ENCODE results near the gene TFR2. TPM values are rescaled to one million over a fixed set of nuclear protein-coding genes. Genes with fewer than 3 reads are reported as not detected.

Gene TFR2
- total RNA-seq, 1 donor from 2014 or later = 0.25 TPM

- intact Hi-C loops (cut with DNase I) = no loop called here
- DNase-seq (ENCODE audit: extremely low spot score in 2 of 2) = no peak
- no peaks in the 10 kb centered on the region for H3K27me3 ChIP-seq
- H3K4me3 ChIP-seq = peak overlapping the region; percentile 35 to 41
- H3K9me3 ChIP-seq = no peaks in the 10 kb centered on the region
- TF ChIP-seq CTCF (IDR thresholded peaks at IDR 0.05) (no peak), POLR2AphosphoS5 (IDR thresholded peaks at IDR 0.05; ENCODE audit: insufficient read depth in 1 of 2, low read depth in 1 of 2) (peak in 1 of 2 donors; percentile 59), POLR2A (IDR thresholded peaks at IDR 0.05) (no peak)
- no peaks in the 10 kb centered on the region for H3K36me3 ChIP-seq
- H3K27ac ChIP-seq = peak overlapping the region; percentile 20
- H3K4me1 ChIP-seq = peaks cover 15% of the 10 kb centered on the region
Observed at GRCh38 chr7:100626530-100627237, 14.7 kb downstream of the TFR2 start.

GRCh38 chr7:100626055-100626454 lies 15.3 kb downstream of the TFR2 start:
- TF ChIP-seq CTCF (IDR thresholded peaks at IDR 0.05) = no peak
- no peak for TF ChIP-seq POLR2AphosphoS5 (IDR thresholded peaks at IDR 0.05; ENCODE audit: insufficient read depth in 1 of 2, low read depth in 1 of 2)
- TF ChIP-seq POLR2A (IDR thresholded peaks at IDR 0.05) = no peak
- H3K36me3 ChIP-seq = no peaks in the 10 kb centered on the region
- no peaks in the 10 kb centered on the region for H3K9me3 ChIP-seq
- H3K27ac ChIP-seq = peak overlapping the region; percentile 20
- no peak for DNase-seq (ENCODE audit: extremely low spot score in 2 of 2)
- peak overlapping the region; percentile 35 to 41 for H3K4me3 ChIP-seq
- intact Hi-C loops (cut with DNase I) = no loop called here
- H3K4me1 ChIP-seq = peaks cover 15% of the 10 kb centered on the region
- H3K27me3 ChIP-seq = no peaks in the 10 kb centered on the region

GRCh38 chr7:100623951-100624824 lies 17.2 kb downstream of the TFR2 start:
- no peaks in the 10 kb centered on the region for H3K9me3 ChIP-seq
- no peak overlapping the region for H3K27ac ChIP-seq
- H3K4me3 ChIP-seq = no peak overlapping the region
- intact Hi-C loops (cut with DNase I) = no loop called here
- peaks cover 15% of the 10 kb centered on the region for H3K4me1 ChIP-seq
- no peaks in the 10 kb centered on the region for H3K27me3 ChIP-seq
- H3K36me3 ChIP-seq = peaks cover 0 to 5% of the 10 kb centered on the region in 2 donors
- TF ChIP-seq POLR2A (IDR thresholded peaks at IDR 0.05) (no peak), CTCF (IDR thresholded peaks at IDR 0.05) (no peak), POLR2AphosphoS5 (IDR thresholded peaks at IDR 0.05; ENCODE audit: insufficient read depth in 1 of 2, low read depth in 1 of 2) (no peak)
- no peak for DNase-seq (ENCODE audit: extremely low spot score in 2 of 2)

GRCh38 chr7:100621554-100621953 lies 19.8 kb downstream of the TFR2 start:
- no peaks in the 10 kb centered on the region for H3K9me3 ChIP-seq
- H3K4me1 ChIP-seq = peaks cover 8% of the 10 kb centered on the region
- peaks cover 0 to 5% of the 10 kb centered on the region in 2 donors for H3K36me3 ChIP-seq
- DNase-seq (ENCODE audit: extremely low spot score in 2 of 2) = no peak
- TF ChIP-seq CTCF (IDR thresholded peaks at IDR 0.05) (no peak), POLR2A (IDR thresholded peaks at IDR 0.05) (no peak)
- intact Hi-C loops (cut with DNase I) = no loop called here
- H3K27ac ChIP-seq = no peak overlapping the region
- no peak overlapping the region for H3K4me3 ChIP-seq
- no peaks in the 10 kb centered on the region for H3K27me3 ChIP-seq
